ENCODE results near the gene HTD2. TPM values are rescaled to one million over a fixed set of nuclear protein-coding genes. Genes with fewer than 3 reads are reported as not detected.

HTD2 gene
- total RNA-seq, 1 experiment from 2014 or later: 13.5 TPM

Other genes with a start within 250 kb of the HTD2 start
- not detected for gene DNASE1L3, start 95.5 kb upstream of the HTD2 start, total RNA-seq (2021; ENCODE audit: unreplicated experiment)
- 12.7 TPM for gene ABHD6, start 68.7 kb upstream of the HTD2 start, total RNA-seq (2021; ENCODE audit: unreplicated experiment)
- gene RPP14, start 275 bp upstream of the HTD2 start, total RNA-seq (2021; ENCODE audit: unreplicated experiment): 22.4 TPM
- 10.2 TPM for gene PXK, start 26.4 kb downstream of the HTD2 start, total RNA-seq (2021; ENCODE audit: unreplicated experiment)
- 60.2 TPM for gene PDHB, start 127.3 kb downstream of the HTD2 start, total RNA-seq (2021; ENCODE audit: unreplicated experiment)
- gene KCTD6, start 185.6 kb downstream of the HTD2 start, total RNA-seq (2021; ENCODE audit: unreplicated experiment): 12.0 TPM
- 12.8 TPM for gene ACOX2, start 230.7 kb downstream of the HTD2 start, total RNA-seq (2021; ENCODE audit: unreplicated experiment)